Neural cell (in vitro differentiated cells): ENCODE data around the gene OSCP1. TPM values are rescaled to one million over a fixed set of nuclear protein-coding genes. Genes with fewer than 3 reads are reported as not detected.

Experiments used
- H2AFZ ChIP-seq: fragments of 200-600, 300-800 bp; sonication (generic), shearing (Covaris generic); 2 replicates; pipeline ENCODE4 v1.6.0; 2014; ENCODE audit warnings: low read depth, mild to moderate bottlenecking, antibody characterized with exemption, low read length, moderate library complexity
- H3F3A ChIP-seq: fragments of 200-600 bp; shearing (Covaris generic); 2 replicates; pipeline ENCODE4 v1.6.1; 2016; ENCODE audit warnings: mild to moderate bottlenecking, moderate library complexity, mixed read lengths, antibody characterized with exemption, low read length; ENCODE audit not compliant: insufficient read depth, poor library complexity, severe bottlenecking
- H3K27ac ChIP-seq: fragments of 200-600, 300-800 bp; sonication (generic), shearing (Covaris generic); 2 replicates; pipeline ENCODE4 v1.5.1; 2014; ENCODE audit warnings: mild to moderate bottlenecking, low read length, moderate library complexity
- H3K27me3 ChIP-seq: fragments of 300-800, 200-600 bp; sonication (generic), shearing (Covaris generic); 2 replicates; pipeline ENCODE4 v1.6.0; 2014; ENCODE audit warnings: mild to moderate bottlenecking, low read depth, low read length, moderate library complexity; ENCODE audit not compliant: insufficient read depth
- H3K36me3 ChIP-seq: fragments of 300-800, 200-600 bp; sonication (generic), shearing (Covaris generic); 2 replicates; pipeline ENCODE4 v1.5.1; 2014; ENCODE audit warnings: mild to moderate bottlenecking, antibody characterized with exemption, low read length, moderate library complexity; ENCODE audit not compliant: insufficient read depth
- H3K4me2 ChIP-seq: fragments of 300-800, 200-600 bp; sonication (generic), shearing (Covaris generic); 2 replicates; pipeline ENCODE4 v1.6.0; 2014; ENCODE audit warnings: mild to moderate bottlenecking, low read length
- H3K4me3 ChIP-seq: fragments of 300-800, 200-600 bp; sonication (generic), shearing (Covaris generic); 2 replicates; pipeline ENCODE4 v1.5.1; 2014; ENCODE audit warnings: mild to moderate bottlenecking, low read length, moderate library complexity
- H3K79me2 ChIP-seq: fragments of 200-600 bp; shearing (Covaris generic); replicated peaks from 2 replicates; pipeline ENCODE4 v1.6.0; 2014; ENCODE audit warnings: mild to moderate bottlenecking, low read length, moderate library complexity; ENCODE audit not compliant: insufficient read depth
- H3K9ac ChIP-seq: fragments of 300-800, 200-600 bp; sonication (generic), shearing (Covaris generic); 2 replicates; pipeline ENCODE4 v1.6.1; 2016; ENCODE audit warnings: mild to moderate bottlenecking, low read length, mixed read lengths
- H3K9me2 ChIP-seq: fragments of 200-600 bp; shearing (Covaris generic); 2 replicates; pipeline ENCODE4 v1.6.1; 2016; ENCODE audit warnings: mild to moderate bottlenecking, low read length, mixed read lengths; ENCODE audit not compliant: insufficient read depth
- H3K9me3 ChIP-seq: fragments of 200-600, 300-800 bp; sonication (generic), shearing (Covaris generic); 2 replicates; pipeline ENCODE4 v1.6.1; 2016; ENCODE audit warnings: mild to moderate bottlenecking, mixed run types, low read length, moderate library complexity, mixed read lengths
- H4K20me1 ChIP-seq: fragments of 200-600 bp; shearing (Covaris generic); 2 replicates; pipeline ENCODE4 v1.6.1; 2016; ENCODE audit warnings: mild to moderate bottlenecking, mixed run types; ENCODE audit not compliant: insufficient read depth
- CTCF ChIP-seq: fragments of 450-650 bp; IDR thresholded peaks from 2 replicates; pipeline ENCODE4 v1.5.1; 2014; ENCODE audit warnings: antibody characterized with exemption, mild to moderate bottlenecking, moderate library complexity; ENCODE audit not compliant: poor library complexity, severe bottlenecking
- EP300 ChIP-seq: fragments of 450-650 bp; conservative IDR thresholded peaks from 2 replicates; pipeline ENCODE4 v1.6.1; 2014; ENCODE audit warnings: antibody characterized with exemption, mild to moderate bottlenecking, moderate library complexity; ENCODE audit not compliant: poor library complexity, severe bottlenecking
- EZH2 ChIP-seq: fragments of 200-600, 300-800 bp; shearing (Covaris generic), sonication (generic); IDR thresholded peaks from 2 replicates; pipeline ENCODE4 v1.6.1; 2014; ENCODE audit warnings: antibody characterized with exemption, low read length, borderline replicate concordance, mild to moderate bottlenecking; ENCODE audit not compliant: insufficient read depth, poor library complexity, severe bottlenecking
- MXI1 ChIP-seq: fragments of 450-650 bp; conservative IDR thresholded peaks from 2 replicates; pipeline ENCODE4 v1.6.1; 2014; ENCODE audit warnings: antibody characterized with exemption, mild to moderate bottlenecking; ENCODE audit not compliant: poor library complexity, severe bottlenecking
- POLR2AphosphoS5 ChIP-seq: IDR thresholded peaks from 2 replicates; pipeline ENCODE4 v1.6.1; 2012
- RAD21 ChIP-seq: fragments of 450-650 bp; conservative IDR thresholded peaks from 2 replicates; pipeline ENCODE4 v1.6.1; 2014; ENCODE audit warnings: antibody characterized with exemption, mild to moderate bottlenecking, moderate library complexity
- REST ChIP-seq: IDR thresholded peaks from 2 replicates; pipeline ENCODE4 v1.6.1; 2012; ENCODE audit warnings: borderline replicate concordance
- SMC3 ChIP-seq: fragments of 450-650 bp; conservative IDR thresholded peaks from 2 replicates; pipeline ENCODE4 v1.6.1; 2014; ENCODE audit warnings: antibody characterized with exemption, mild to moderate bottlenecking, moderate library complexity; ENCODE audit not compliant: poor library complexity
- TAF1 ChIP-seq: IDR thresholded peaks from 2 replicates; pipeline ENCODE4 v1.6.1; 2012; ENCODE audit warnings: low read depth
- polyA plus RNA-seq: library from polyadenylated mRNA; depleted of rRNA; stranded (reverse); fragments of >200 nt; gene quantifications from 2 replicates; pipeline ENCODE4 v1.2.3, GENCODE V29; 2014

Gene OSCP1
- polyA plus RNA-seq, 1 donor from 2014 or later = 20.7 TPM

DNA sequence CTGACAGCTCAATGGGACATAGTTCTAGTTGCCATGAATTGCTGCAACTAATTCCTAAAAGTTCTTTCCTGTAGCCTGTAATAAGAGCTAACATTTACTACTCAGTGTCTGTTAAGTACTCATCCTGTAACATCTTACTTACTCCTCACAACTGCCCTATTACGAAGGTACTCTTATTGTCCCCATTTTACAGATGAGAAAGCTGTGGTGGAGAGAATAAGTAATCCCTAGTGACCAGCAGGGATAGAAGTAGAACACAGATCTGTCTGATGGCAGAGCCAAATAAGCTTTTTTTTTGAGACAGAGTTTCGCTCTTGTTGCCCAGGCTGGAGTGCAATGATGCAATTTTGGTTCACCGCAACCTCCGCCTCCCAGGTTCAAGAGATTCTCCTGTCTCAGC is 67.6 kb downstream of the OSCP1 start:
- H2AFZ ChIP-seq = no peak overlapping the region
- no peak overlapping the region for H3K27ac ChIP-seq
- H3K9ac ChIP-seq = no peak overlapping the region
- no peak overlapping the region for H3K4me2 ChIP-seq
- H3K9me3 ChIP-seq = no peaks in the 10 kb centered on the region
- no peaks in the 10 kb centered on the region for H3K36me3 ChIP-seq
- peaks cover 6% of the 10 kb centered on the region for H3F3A ChIP-seq
- peaks cover 2% of the 10 kb centered on the region for H4K20me1 ChIP-seq
- no peak overlapping the region for H3K4me3 ChIP-seq
- no peak for TF ChIP-seq POLR2AphosphoS5
- no peaks in the 10 kb centered on the region for H3K27me3 ChIP-seq
- H3K79me2 ChIP-seq = peaks cover 28% of the 10 kb centered on the region
- no peaks in the 10 kb centered on the region for H3K9me2 ChIP-seq

DNA sequence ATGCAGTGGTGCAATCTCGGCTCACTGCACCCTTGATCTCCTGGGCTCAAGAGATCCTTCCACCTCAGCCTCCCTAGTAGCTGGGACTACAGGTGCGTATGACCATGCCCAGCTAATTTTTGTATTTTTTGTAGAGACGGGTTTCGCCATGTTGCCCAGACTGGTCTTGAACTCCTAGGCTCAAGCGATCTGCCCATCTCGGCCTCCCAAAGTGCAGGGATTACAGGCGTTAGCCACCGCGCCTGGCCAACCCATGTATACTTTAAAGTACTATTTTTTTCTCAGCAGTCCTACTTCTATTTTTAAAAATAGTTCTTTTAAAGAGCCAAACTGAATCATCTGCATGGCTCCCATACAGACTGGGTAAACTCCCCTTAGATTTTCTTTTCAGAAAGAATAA is 68.0 kb downstream of the OSCP1 start:
- H3K4me2 ChIP-seq = no peak overlapping the region
- no peak overlapping the region for H3K4me3 ChIP-seq

DNA sequence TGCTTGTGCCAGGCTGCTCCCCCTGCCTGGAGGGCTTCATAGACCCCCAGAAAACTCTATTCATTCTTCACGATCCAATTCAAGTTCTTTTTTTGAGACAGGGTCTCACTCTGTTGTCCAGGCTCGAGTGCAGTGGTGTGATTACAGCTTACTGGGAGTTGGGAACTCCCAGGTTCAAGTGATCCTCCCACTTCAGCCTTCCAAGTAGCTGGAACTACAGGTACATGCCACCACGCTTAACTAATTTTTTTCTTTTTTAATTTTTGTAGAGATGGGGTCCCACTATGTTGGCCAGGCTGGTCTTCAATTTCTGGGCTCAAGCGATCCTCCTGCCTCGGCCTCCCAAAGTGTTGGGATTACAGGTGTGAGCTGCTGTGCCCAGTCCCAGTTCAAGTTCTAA is 68.8 kb downstream of the OSCP1 start:
- H3K36me3 ChIP-seq = no peaks in the 10 kb centered on the region
- peaks cover 30% of the 10 kb centered on the region for H3K79me2 ChIP-seq
- H3K9me3 ChIP-seq = no peaks in the 10 kb centered on the region
- H3K27ac ChIP-seq = no peak overlapping the region
- H2AFZ ChIP-seq = no peak overlapping the region
- no peak overlapping the region for H3K4me3 ChIP-seq
- no peaks in the 10 kb centered on the region for H3K27me3 ChIP-seq
- no peak for TF ChIP-seq EZH2
- no peak for TF ChIP-seq CTCF
- TF ChIP-seq POLR2AphosphoS5 = no peak
- TF ChIP-seq SMC3 = no peak
- no peak for TF ChIP-seq EP300
- TF ChIP-seq REST = no peak
- no peak for TF ChIP-seq MXI1
- H3F3A ChIP-seq = no peaks in the 10 kb centered on the region
- H3K9me2 ChIP-seq = no peaks in the 10 kb centered on the region
- H3K4me2 ChIP-seq = no peak overlapping the region
- no peak overlapping the region for H3K9ac ChIP-seq
- peaks cover 2% of the 10 kb centered on the region for H4K20me1 ChIP-seq

More for the DNA sequence above, 68.0 kb downstream of the OSCP1 start:
- peaks cover 30% of the 10 kb centered on the region for H3K79me2 ChIP-seq
- no peaks in the 10 kb centered on the region for H3K9me2 ChIP-seq
- TF ChIP-seq SMC3 = no peak
- no peak for TF ChIP-seq EZH2
- no peak for TF ChIP-seq TAF1
- TF ChIP-seq EP300 = no peak
- TF ChIP-seq CTCF = no peak
- TF ChIP-seq RAD21 = no peak
- H3F3A ChIP-seq = peaks cover 5% of the 10 kb centered on the region
- peaks cover 2% of the 10 kb centered on the region for H4K20me1 ChIP-seq
- no peaks in the 10 kb centered on the region for H3K36me3 ChIP-seq
- H3K27me3 ChIP-seq = no peaks in the 10 kb centered on the region
- H3K27ac ChIP-seq = no peak overlapping the region
- no peak overlapping the region for H3K9ac ChIP-seq
- no peaks in the 10 kb centered on the region for H3K9me3 ChIP-seq
- H2AFZ ChIP-seq = no peak overlapping the region
